NCI-H345 treated with DMSO at 0.1 percent for 48 hours (cell line): Measurements from ENCODE around the gene HLA-DQB1.
"Not testable (repeated sequence)": the region's sequence is repeated elsewhere in the genome, so short reads cannot be mapped to it uniquely, and the experiment has no call there.

Experiments used
- DNase-seq: peaks from one replicate; lab custom pipeline; 2025; ENCODE audit not compliant: unreplicated experiment; lab: John Stamatoyannopoulos, UW

The HLA-DQB1 gene

DNA sequence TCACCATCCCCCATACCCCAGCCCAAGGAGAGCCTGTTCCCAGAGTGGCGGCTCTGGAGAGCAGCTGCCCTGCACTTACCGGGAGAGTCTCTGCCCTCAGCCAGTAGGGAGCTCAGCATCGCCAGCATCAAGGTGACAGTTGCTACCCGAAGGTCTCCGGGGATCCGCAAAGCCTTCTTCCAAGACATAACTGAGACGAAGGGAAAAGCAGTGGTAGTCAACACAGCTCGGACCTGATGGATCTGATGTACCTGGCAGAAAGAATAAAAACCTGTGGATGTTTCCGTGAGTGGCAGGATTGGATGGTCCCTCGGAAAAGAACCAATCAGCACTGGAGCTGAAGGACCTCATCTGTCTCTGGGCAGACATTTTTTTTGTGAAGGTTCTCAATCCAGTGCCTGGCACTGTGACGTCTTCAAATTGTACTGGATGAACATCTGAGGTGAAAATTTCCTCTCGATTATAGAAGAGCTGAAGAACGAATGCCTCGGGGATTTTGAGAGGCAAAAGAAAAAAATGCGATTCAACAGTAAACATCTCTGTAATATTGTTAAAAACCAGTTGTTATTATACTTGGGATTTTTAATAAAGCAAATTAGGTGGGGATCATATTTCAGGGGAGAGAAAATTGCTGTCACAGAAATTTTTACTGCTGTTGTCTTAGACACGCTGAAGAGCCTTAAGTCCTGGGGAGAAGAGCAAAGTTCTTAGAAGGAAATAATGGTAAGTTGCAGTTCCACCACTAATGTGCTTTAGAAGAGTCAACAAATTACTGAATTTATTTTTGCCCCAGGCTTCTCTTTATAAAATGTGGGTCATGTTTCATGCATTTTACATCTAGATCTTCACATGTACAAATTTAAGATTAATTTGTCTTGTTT lies at the start of gene HLA-DQB1:
Gene HLA-DQB1 (minus strand): TSS at position 238 of the 881 bp plus-strand sequence. CDS start 50 bp downstream, at position 188.
- no peak for DNase-seq

DNA sequence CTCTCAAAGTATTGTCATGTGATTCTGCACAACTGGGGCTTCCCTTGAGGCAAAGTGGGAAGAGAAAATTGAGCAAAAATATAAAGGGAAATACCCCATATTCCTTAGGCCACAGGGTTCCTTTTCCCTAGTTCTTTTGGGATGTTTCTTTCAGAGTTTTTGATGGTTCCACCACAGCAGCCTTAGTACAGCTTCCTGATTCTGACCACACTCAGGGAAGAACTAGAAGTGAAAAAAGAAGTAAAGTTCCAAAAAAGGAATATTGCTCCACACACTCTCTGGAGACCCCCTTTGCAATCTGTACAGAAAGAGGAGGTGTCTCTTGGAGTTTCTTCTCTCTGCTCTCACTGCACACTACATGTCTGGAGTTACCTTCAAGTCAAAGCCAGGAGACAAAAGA lies 46.8 kb upstream of the HLA-DQB1 start:
- DNase-seq = no peak

DNA sequence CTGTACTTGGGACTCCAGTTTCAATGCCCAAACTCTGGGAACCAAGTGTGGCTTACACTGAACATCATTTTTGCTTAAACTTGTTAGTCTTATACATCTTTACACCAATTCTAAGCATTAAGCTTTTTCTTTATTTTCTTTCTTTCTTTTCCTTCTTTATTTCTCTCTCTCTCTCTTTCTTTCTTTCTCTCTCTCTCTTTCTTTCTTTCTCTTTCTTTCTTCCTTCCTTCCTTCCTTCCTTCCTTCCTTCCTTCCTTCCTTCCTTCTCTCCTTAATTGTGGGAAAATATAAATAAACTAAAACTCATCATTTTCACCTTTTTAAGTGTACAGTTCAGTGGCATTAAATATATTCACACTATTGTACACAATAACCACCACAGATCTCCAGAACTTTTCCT lies 43.2 kb upstream of the HLA-DQB1 start:
- DNase-seq = no peak

DNA sequence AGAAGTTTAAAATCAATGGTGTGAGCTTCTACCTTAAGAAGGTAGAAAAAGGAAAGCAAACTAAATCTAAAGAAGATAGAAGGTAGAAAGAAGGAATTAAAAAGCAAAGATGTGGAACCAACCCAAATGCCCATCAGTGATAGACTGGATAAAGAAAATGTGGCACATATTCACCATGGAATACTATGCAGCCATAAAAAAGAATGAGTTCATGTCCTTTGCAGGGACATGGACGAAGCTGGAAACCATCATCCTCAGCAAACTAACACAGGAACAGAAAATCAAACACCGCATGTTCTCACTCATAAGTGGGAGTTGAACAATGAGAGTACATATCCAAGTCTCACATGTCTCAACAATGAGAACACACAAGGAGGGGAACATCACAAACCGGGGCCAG lies 38.7 kb upstream of the HLA-DQB1 start:
- DNase-seq = not testable (repeated sequence)

DNA sequence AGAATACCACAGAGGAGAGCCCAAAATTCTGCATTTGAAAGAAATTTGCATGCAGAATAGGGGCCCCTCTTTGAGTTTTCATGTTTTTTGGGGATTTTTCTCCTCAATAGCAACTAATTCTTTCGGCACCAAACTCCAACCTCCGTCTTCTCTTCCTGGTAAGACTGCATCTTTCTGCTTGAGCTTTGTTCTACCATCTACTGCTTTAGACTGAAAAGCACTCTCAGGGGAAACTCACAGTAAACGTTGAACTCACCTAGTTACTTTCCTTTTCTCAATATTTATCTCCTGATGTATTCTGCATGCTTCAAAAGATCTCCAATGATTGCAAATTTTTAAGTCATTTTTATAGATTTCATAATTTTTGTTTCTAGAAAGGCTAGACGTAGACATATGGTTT lies 36.9 kb upstream of the HLA-DQB1 start:
- no peak for DNase-seq

DNA sequence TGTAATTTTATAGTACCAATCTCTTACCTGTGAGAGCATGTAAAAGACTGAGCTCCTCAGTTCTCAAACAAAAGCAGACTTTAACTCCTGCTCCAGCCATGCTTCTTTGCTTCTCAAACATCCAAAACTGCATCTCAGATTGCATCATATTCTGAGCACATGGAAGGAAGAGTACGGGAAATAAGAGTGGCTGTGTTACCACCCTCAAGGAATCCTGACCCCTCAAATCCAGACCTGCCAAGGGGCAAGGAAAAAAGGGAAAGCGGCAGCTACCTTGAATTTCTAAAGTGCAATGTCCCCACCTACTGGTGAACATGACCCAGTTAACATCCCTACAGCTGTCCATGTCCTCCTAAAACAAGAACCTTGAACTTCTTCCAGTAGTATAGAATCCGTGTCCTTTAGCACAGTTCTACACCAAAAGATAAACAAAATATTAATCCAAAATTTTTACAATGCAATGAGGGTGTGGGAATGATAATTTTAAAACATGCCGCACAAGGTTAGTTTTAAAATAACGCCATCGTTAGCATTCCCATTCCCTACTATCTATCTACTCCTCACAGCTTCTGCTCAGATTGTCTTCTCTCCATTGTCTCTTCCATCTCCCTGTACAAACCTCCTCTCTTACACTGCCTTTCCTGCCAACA lies 34.1 kb upstream of the HLA-DQB1 start:
- peak; percentile 2 for DNase-seq

DNA sequence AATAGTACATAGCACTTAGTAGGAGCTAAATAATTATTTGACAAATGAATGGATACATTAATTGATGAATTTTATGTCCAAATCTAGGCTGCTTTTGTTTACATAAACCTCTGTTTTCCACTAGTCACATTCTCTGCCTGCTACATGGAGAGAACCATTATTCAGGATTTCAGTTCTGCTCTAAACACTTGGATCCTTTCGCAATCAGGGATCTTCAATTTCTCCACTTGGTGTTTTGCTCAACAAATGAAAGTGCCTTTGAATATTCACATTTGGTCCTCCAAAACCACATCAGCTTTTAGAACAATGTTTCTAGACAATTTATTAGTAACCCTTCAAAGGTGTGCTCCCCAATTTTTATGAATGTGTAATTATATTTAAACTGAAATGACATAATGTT lies 30.6 kb upstream of the HLA-DQB1 start:
- no peak for DNase-seq

DNA sequence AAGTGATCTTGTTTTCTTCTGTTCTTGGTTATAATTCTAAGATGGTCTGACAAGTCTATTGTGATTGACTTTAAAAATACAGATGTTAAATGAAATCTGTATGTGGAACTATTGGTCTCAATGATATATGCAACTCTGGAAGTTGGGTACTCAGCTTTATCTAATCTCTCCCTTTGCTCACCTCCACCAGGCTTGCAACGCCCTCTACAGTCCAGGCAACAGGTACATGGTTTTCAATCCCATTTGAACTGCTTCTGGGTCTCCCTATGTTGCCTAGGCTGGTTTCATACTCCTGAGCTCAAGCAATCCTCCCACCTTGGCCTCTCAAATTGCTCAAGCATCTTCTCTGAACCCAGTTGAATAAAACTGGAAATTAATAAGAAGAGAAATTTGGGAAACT lies 25.6 kb upstream of the HLA-DQB1 start:
- no peak for DNase-seq

DNA sequence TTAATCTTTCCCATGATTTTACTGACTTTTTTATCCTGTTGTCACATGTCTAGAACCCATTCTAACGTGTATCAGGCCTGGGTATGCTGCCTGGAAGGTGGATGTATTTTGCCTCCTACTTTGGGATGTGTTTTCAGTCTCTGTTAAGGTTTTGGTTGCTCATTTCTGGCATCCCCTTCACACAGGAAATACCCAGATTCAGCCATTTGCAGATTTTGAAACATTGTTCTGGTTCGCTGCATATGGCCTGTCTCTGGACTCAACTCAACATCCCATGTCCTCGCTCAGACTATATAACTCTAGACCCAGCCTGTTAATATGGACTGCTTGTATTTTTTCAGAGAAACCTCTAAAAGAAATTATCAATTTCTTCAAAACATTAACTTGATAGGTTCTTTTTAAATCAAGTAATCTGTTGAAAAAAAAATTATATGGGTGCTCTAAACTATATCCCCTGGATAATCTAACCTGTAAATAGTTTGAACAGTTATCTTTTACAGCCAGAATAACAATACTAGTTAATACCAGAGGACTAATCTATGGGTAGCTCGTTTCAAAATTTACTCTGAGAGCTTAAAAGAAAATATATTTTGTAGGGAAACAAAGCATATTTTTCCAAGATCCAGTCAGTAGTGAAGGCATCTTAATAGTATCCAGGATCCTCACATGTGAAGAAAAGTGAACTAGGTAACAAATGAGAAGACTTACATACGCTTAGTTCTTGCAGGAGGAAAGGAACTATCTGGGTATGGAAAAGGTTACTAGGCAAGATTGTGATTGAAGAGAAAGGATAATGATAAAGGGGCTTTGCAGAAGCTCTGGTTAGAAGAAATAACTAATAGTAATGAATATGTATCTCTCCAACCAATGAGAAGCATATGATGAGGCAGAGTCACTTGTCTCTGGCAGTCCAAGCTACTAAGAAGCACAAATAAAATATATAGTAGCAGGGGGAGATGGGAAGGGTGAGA lies 23.4 kb upstream of the HLA-DQB1 start:
- DNase-seq = no peak

DNA sequence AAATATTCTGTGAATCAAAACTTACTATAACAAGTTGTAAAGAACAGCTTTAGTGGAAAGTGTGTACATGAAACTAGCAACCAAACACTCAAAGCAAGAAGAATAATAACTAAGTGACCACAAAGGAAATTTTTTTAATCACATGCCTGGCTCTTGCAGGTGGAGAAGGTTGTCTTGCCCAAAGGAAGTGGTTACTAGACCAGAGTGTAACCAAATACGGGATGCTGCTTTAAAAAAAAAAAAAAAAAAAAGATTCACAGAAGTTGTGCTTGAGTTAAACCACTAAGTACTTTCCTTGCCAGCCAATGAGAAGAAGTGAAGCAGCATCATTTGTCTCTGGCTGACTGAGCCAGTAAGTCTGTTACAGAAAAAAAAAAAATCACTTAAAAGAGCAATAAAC lies 19.1 kb upstream of the HLA-DQB1 start:
- DNase-seq = no peak

DNA sequence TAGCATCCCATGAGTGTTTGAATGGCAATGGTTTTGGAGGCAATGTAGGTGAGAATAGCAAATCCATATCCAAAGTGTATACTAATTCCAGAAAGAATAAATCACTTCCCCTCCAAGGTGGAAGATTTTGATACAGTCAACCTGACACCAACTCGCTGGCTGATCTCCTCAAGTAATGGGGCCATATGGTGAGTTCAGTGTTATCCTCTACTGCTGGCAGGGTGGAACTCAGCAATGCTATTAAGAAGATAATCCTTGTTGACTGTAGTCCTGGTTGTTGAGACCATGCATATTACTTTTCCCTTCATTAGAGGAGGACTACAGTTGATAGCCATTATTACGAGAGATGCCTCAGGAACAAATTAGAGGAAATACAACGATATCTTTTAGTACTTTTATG lies 17.8 kb upstream of the HLA-DQB1 start:
- DNase-seq = no peak

DNA sequence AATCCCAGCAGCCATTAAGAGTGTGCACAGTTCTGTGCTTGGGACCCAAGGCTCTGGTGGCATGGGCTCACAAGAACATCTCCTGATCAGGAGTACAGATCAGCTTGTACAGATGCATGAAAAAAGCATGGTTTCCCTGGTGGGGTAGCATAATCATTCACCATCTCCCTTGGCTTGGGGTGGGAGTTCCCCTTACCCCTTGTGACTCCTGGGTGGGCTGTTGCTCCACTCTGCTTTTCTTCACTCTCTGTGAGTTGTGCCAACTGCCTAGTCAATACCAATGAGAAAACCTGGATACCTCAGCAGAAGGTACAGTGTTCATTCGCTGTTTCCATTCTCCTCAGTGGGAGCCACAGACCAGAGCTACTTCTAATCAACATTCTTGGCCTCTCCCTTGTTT lies 13.6 kb upstream of the HLA-DQB1 start:
- DNase-seq = no peak

DNA sequence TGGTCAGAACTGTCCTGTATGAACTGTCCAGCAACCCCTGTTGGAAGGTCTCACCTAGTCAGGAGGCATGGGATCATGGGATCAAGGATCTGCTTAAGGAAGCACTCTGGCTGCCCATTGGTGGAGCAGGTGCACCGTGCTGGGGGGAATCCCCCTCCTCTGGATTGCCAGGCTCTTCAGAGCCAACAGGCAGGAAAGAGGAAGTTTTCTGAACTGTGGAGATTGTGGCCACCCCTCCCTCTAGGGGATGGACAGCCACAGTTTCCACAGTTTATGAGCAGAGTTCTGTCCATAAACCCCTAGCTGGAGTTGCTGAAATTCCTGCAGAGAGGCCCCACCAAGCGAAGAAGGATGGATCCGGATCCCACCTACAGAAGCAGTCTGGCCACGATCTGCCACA lies 13.0 kb upstream of the HLA-DQB1 start:
- no peak for DNase-seq

DNA sequence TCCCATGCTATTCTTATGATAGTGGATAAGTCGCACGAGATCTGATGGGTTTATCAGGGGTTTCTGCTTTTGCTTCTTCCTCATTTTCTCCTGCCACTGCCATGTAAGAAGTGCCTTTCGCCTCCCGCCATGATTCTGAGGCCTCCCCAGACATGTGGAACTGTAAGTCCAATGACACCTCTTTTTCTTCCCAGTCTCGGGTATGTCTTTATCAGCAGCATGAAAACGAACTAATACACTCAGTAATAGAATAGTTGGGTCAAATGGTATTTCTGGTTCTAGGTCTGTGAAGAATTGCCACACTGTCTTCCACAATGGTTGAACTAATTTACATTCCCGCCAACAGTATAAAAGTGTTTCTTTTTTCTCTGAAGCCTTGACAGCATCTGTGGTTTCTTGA lies 7.7 kb upstream of the HLA-DQB1 start:
- DNase-seq = not testable (repeated sequence)

DNA sequence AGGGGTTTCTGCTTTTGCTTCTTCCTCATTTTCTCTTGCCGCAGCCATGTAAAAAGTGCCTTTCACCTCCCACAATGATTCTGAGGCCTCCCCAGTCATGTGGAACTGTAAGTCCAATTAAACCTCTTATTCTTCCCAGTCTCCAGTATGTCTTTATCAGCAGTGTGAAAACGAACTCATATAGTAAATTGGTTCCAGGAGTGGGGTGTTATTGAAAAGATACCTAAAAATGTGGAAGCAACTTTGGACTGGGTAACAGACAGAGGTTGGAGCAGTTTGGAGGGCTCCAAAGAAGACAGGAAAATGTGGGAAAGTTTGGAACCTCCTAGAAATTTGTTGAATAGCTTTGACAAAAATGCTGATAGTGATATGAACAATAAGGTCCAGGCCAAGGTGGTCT lies 5.5 kb upstream of the HLA-DQB1 start:
- DNase-seq = not testable (repeated sequence)

DNA sequence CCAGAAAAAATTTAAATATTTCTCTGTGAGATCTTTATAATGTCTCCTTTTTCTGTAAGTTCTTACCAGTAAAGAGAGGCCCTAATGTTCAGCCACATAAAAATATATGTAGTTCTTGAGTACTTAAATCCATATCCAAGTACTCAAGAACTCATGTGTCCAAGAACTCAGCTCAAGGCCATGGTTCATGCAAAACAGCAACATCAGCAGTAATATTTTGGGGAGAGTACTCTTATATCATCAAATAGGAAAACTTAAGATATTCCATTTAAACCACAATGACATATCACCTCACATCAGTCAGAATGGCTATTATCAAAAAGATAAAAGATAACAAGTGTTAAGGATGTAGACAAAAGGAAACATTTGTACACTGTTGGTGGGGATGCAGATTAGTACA lies 3.4 kb upstream of the HLA-DQB1 start:
- no peak for DNase-seq

DNA sequence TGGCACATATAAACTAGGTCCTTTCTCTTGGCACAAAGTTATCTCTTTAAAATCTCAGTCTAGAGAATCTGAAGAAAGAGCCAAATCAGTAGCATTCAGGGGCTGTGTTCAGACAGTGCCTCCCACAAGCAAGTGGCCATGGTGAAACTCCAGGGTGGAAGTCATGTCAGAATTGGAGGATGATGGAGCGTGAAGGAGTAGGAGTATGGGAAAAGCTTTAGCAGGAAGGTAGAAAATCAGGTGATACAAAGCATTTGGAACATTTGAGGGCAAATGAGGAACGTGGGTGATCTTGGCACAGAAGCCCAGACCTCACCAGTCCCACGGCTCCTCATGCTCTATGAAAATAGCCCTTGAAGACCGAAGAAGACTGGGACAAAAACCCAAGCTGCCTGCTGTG lies 2.8 kb upstream of the HLA-DQB1 start:
- no peak for DNase-seq

DNA sequence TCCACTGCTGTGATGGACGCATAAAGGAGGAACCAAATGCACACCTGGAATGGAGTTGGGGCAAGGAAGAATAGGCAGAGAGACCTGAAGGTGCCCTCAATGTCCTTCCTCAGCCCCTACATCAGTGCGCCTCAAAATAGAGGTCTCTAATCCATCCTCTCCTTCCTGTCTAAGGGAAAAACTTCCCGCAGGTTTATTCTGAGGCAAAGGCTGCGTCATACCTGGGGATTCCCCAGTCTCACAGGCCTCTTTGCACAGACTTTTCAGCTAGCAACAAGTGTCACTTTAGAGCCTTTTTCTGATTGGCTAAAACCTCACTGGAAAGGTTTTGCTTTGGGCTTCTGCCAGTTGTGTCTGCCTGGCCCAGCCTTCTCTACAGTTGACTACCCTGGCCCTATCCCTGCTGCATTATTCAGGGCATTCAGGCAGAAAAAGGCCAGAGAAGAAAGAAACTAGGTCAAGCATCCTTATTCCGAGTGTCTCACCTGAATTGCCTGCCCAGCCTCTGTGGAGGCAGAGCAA lies 1.8 kb upstream of the HLA-DQB1 start:
- DNase-seq = no peak

DNA sequence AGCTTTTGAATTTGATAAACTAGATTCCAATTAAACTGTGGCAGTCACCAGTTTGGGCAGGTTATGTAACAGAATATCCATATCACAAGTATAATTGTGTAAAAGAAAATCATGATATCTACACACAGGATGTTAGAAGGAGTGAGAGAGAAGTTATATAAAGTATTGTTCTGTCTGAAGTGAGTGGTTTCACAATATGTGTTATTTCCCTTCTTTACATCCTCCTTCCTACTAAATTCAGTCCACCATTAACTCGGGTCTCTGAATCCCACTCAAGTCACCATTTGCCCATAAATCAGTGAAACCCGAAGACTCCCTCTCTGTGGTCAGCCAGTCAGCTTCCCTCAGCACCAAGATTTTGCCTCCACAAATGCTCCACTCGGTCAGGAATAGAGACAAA lies 796 bp downstream of the HLA-DQB1 start:
- DNase-seq = no peak

DNA sequence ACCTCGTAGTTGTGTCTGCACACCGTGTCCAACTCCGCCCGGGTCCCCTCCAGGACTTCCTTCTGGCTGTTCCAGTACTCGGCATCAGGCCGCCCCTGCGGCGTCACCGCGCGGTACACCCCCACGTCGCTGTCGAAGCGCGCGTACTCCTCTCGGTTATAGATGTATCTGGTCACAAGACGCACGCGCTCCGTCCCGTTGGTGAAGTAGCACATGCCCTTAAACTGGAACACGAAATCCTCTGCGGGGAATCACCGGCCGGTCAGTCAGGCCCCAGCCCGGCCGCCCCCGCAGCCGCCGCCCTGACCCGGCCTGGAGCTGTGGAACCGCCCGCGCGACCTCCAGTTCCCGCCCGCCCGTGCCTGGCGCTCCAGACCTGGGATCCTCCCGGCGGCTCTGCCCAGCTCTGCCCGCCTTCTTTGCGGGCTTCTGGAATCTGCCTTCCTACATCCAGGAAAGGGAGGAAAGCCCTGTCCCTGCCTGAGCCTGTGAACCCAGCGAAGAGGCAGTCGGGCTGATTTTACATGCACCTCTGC lies 1.6 kb downstream of the HLA-DQB1 start:
- no peak for DNase-seq

DNA sequence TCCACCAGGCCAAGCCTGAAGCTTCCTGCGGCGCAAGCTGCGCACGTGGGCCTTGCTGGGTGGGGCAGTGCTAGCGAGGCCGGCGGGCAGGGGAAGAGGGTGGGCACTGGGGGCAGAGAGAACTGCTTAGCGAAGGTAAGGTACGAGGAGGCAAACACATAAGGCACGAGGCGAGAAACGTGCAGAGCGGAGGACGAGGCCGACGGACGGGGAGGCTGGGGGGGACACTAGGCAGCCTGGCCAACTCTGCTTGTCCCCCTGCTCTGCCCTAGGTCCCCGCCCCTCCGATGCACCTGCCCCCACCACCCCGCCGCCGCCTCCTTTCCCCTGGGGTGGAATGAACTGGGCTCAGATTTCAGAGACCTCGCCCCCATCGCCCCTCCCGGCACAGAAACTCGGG lies 2.1 kb downstream of the HLA-DQB1 start:
- no peak for DNase-seq
